GM12878 (cell line): Measurements from ENCODE around the gene PTPRN2. TPM values are rescaled to one million over a fixed set of nuclear protein-coding genes. Genes with fewer than 3 reads are reported as not detected.

ENCODE experiments used
- ATAC-seq: fragments of 200-7000 bp; cut with Tn5 transposase; 3 replicates; pipeline ENCODE4 v1.9.1; 2020; ENCODE audit warnings: mild to moderate bottlenecking, moderate library complexity
- BruUV-seq: library from RNA; stranded (reverse); fragments of 400-500 nt; replicated peaks from 2 replicates; lab custom pipeline; 2021; lab: Mats Ljungman, UMichigan
- CTCF ChIA-PET: fragments of 300-600 bp; sonication (Branson Sonifier 250); formaldehyde crosslinking; extraction: SDS; loops from one replicate; lab custom pipeline; 2021; ENCODE audit warnings: inconsistent platforms; lab: Yijun Ruan, JAX
- POLR2A ChIA-PET: fragments of 350-600 bp; formaldehyde crosslinking; extraction: SDS; loops from one replicate; lab custom pipeline; 2021; ENCODE audit warnings: inconsistent platforms; lab: Charles Lee
- RAD21 ChIA-PET: fragments of 300-600 bp; sonication (Branson Sonifier 250); formaldehyde crosslinking; loops from one replicate; lab custom pipeline; 2023; ENCODE audit warnings: antibody characterized with exemption; ENCODE audit not compliant: unreplicated experiment; lab: Charles Lee
- SMC1A ChIA-PET: fragments of 300-600 bp; sonication (Branson Sonifier 250); formaldehyde crosslinking; loops from one replicate; lab custom pipeline; 2023; ENCODE audit not compliant: unreplicated experiment, uncharacterized antibody; lab: Charles Lee
- DNase-seq: peaks from one replicate; pipeline ENCODE4 v3.0.0-alpha.2; 2011; ENCODE audit warnings: low read depth, low spot score
- FAIRE-seq: peaks from 3 replicates; lab custom pipeline; 2011; peaks lifted over from hg19 to GRCh38; lab: Jason Lieb, UNC
- H2AFZ ChIP-seq: 2 replicates; pipeline ENCODE4 v1.6.0; 2011; ENCODE audit warnings: low read depth, low read length, control low read depth; ENCODE audit not compliant: control insufficient read depth
- H3K27ac ChIP-seq: 2 replicates; pipeline ENCODE4 v1.5.1; 2011; ENCODE audit warnings: control low read depth; ENCODE audit not compliant: control insufficient read depth, insufficient read depth
- H3K27me3 ChIP-seq, 2 experiments: replicated peaks in 1 of 2; 2 replicates each; pipeline versions ENCODE4 v1.6.0 to v1.6.1; 2011; ENCODE audit warnings: low read length in 1 of 2; ENCODE audit not compliant: control insufficient read depth in 2 of 2, insufficient read depth in 2 of 2
- H3K36me3 ChIP-seq, 2 experiments: 2 replicates each; pipeline ENCODE4 v1.5.1; 2011; ENCODE audit warnings: low read length in 1 of 2; ENCODE audit not compliant: control insufficient read depth in 2 of 2, insufficient read depth in 2 of 2
- H3K4me1 ChIP-seq: 2 replicates; pipeline ENCODE4 v1.6.1; 2011; ENCODE audit warnings: mild to moderate bottlenecking, low read length, moderate library complexity, mixed read lengths; ENCODE audit not compliant: control insufficient read depth, insufficient read depth
- H3K4me2 ChIP-seq: 2 replicates; pipeline ENCODE4 v1.6.0; 2011; ENCODE audit warnings: control low read depth; ENCODE audit not compliant: control insufficient read depth, insufficient read depth
- H3K4me3 ChIP-seq: fragments of 200-600 bp; sonication (generic); 2 replicates; pipeline ENCODE4 v1.5.1; 2016
- H3K79me2 ChIP-seq: 2 replicates; pipeline ENCODE4 v1.6.0; 2011; ENCODE audit warnings: low read length; ENCODE audit not compliant: control insufficient read depth, insufficient read depth
- H3K9ac ChIP-seq: 2 replicates; pipeline ENCODE4 v1.8.0; 2011; ENCODE audit warnings: low read length, control low read depth, mixed read lengths; ENCODE audit not compliant: control insufficient read depth, insufficient read depth
- H3K9me3 ChIP-seq: replicated peaks from 3 replicates; pipeline ENCODE4 v1.5.1; 2011; ENCODE audit warnings: mild to moderate bottlenecking, low read length; ENCODE audit not compliant: control insufficient read depth, insufficient read depth
- H4K20me1 ChIP-seq: 2 replicates; pipeline ENCODE4 v1.6.0; 2011; ENCODE audit not compliant: control insufficient read depth, insufficient read depth
- ATF7 ChIP-seq: fragments of 450-650 bp; IDR thresholded peaks from 2 replicates; pipeline ENCODE4 v1.6.1; 2016; ENCODE audit warnings: low read depth, mild to moderate bottlenecking
- BRCA1 ChIP-seq: IDR thresholded peaks from 2 replicates; pipeline ENCODE4 v1.6.1; 2011; ENCODE audit warnings: low read depth, low read length, improper control_type of control experiment
- ETV6 ChIP-seq, 2 experiments: fragments of 450-650 bp in 1 of 2; IDR thresholded peaks in 1 of 2; conservative IDR thresholded peaks in 1 of 2; 2 replicates each; pipeline ENCODE4 v1.6.1; 2014; ENCODE audit warnings: antibody characterized with exemption in 1 of 2, borderline replicate concordance in 1 of 2, low read depth in 1 of 2, mild to moderate bottlenecking in 1 of 2, moderate library complexity in 1 of 2
- NBN ChIP-seq: fragments of 450-650 bp; IDR thresholded peaks from 2 replicates; pipeline ENCODE4 v1.6.1; 2016
- NFYA ChIP-seq: IDR thresholded peaks from 2 replicates; pipeline ENCODE4 v1.6.1; 2011; ENCODE audit warnings: low read depth, mild to moderate bottlenecking, low read length, improper control_type of control experiment, borderline replicate concordance
- NR2C1 ChIP-seq: fragments of 450-650 bp; IDR thresholded peaks from 2 replicates; pipeline ENCODE4 v1.6.1; 2017; ENCODE audit warnings: antibody characterized with exemption, mild to moderate bottlenecking, moderate library complexity
- POLR2AphosphoS2 ChIP-seq: IDR thresholded peaks from 2 replicates; pipeline ENCODE4 v1.6.1; 2011; ENCODE audit warnings: low read depth, mild to moderate bottlenecking, low read length, improper control_type of control experiment, moderate library complexity
- SMARCA5 ChIP-seq: fragments of 450-650 bp; IDR thresholded peaks from 2 replicates; pipeline ENCODE4 v1.6.1; 2017; ENCODE audit warnings: mild to moderate bottlenecking
- SREBF1 ChIP-seq: IDR thresholded peaks from 2 replicates; pipeline ENCODE4 v1.6.1; 2012; ENCODE audit warnings: mild to moderate bottlenecking, low read length
- SUZ12 ChIP-seq: fragments of 200-600 bp; sonication (generic); IDR thresholded peaks from one replicate; pipeline ENCODE4 v1.6.1; 2018; ENCODE audit warnings: antibody characterized with exemption, mild to moderate bottlenecking; ENCODE audit not compliant: unreplicated experiment
- TAF1 ChIP-seq: IDR thresholded peaks from 2 replicates; pipeline ENCODE4 v1.6.1; 2011; ENCODE audit warnings: mild to moderate bottlenecking, low read depth, low read length, borderline replicate concordance
- TARDBP ChIP-seq: IDR thresholded peaks from 2 replicates; pipeline ENCODE4 v1.6.1; 2016; ENCODE audit warnings: borderline replicate concordance
- TCF12 ChIP-seq: IDR thresholded peaks from 2 replicates; pipeline ENCODE4 v1.6.1; 2011; ENCODE audit warnings: low read depth, mild to moderate bottlenecking, low read length
- TCF3 ChIP-seq: IDR thresholded peaks from 2 replicates; pipeline ENCODE4 v1.6.1; 2012; ENCODE audit warnings: low read depth, mild to moderate bottlenecking, low read length, borderline replicate concordance; ENCODE audit not compliant: insufficient read depth
- USF2 ChIP-seq: IDR thresholded peaks from 2 replicates; pipeline ENCODE4 v1.6.1; 2011; ENCODE audit warnings: low read depth, low read length, improper control_type of control experiment, borderline replicate concordance
- ZNF24 ChIP-seq: fragments of 450-650 bp; IDR thresholded peaks from 2 replicates; pipeline ENCODE4 v1.6.1; 2017; ENCODE audit warnings: antibody characterized with exemption, mild to moderate bottlenecking
- ZSCAN29 ChIP-seq: fragments of 450-650 bp; IDR thresholded peaks from 2 replicates; pipeline ENCODE4 v1.6.1; 2017; ENCODE audit warnings: mild to moderate bottlenecking, moderate library complexity
- ZZZ3 ChIP-seq: IDR thresholded peaks from 2 replicates; pipeline ENCODE4 v1.6.1; 2011; ENCODE audit warnings: low read depth; ENCODE audit not compliant: control insufficient read depth, insufficient read length
- WGBS: methylation state at CpG from one replicate; pipeline ENCODE4 v1.1.6; 2016; ENCODE audit warnings: low lambda C conversion rate; ENCODE audit not compliant: insufficient replicate concordance, insufficient coverage; ENCODE audit errors: missing lambda C conversion rate; 5-methylcytosine and 5-hydroxymethylcytosine counted together
- in situ Hi-C: fragments of 300-500 bp; cut with MboI; formaldehyde crosslinking; loops from 9 replicates; pipeline ENCODE4 v1.14.3; 2018; ENCODE audit warnings: mixed read lengths
- intact Hi-C: fragments of 100-400 bp; cut with micrococcal nuclease; formaldehyde crosslinking; loops from one replicate; pipeline ENCODE4 v1.14.2; 2022; ENCODE audit not compliant: unreplicated experiment
- polyA plus RNA-seq, 11 experiments: library from polyadenylated mRNA; depleted of rRNA in 4 of 11; unstranded in 6 of 11; stranded (reverse) in 5 of 11; fragments of >200 nt; fragmentation: Nextera tagmentation in 4 of 11; fragmentation: Illumina TruSeq in 1 of 11; extraction: Ambion mirVana in 4 of 11; extraction: Trizol in 1 of 11; gene quantifications; 1 replicate in 1 of 11; 2 replicates in 10 of 11; pipeline versions ENCODE4 v1.2.1 to v1.2.3, GENCODE V29; 2011 to 2016; ENCODE audit warnings: inconsistent platforms in 2 of 11, missing spikeins in 2 of 11, low read depth in 1 of 11
- total RNA-seq, 4 experiments: library from RNA; depleted of rRNA in 3 of 4; stranded (reverse); fragments of >200 nt in 3 of 4; fragmentation: Illumina TruSeq in 1 of 4; extraction: Trizol in 1 of 4; gene quantifications; 2 replicates each; pipeline versions ENCODE4 v1.2.1 to v1.2.3, GENCODE V29; 2013 to 2021
- TF ChIP-seq, protein P1 (sequence below): fragments of 450-650 bp; formaldehyde crosslinking; IDR thresholded peaks from 2 replicates; pipeline ENCODE4 v1.4.0; 2020; ENCODE audit warnings: mild to moderate bottlenecking, moderate library complexity

Gene PTPRN2
- total and polyA plus RNA-seq, 10 of the 15 experiments (the other 5 are each of a cell fraction or from before 2014, with no cell fraction given): 5.4 TPM; not detected in 9

GRCh38 chr7:158491094-158491493 lies 96.5 kb downstream of the PTPRN2 start:
- ATAC-seq (no peak), DNase-seq (no peak)
- BruUV-seq: no TSS peak

DNA sequence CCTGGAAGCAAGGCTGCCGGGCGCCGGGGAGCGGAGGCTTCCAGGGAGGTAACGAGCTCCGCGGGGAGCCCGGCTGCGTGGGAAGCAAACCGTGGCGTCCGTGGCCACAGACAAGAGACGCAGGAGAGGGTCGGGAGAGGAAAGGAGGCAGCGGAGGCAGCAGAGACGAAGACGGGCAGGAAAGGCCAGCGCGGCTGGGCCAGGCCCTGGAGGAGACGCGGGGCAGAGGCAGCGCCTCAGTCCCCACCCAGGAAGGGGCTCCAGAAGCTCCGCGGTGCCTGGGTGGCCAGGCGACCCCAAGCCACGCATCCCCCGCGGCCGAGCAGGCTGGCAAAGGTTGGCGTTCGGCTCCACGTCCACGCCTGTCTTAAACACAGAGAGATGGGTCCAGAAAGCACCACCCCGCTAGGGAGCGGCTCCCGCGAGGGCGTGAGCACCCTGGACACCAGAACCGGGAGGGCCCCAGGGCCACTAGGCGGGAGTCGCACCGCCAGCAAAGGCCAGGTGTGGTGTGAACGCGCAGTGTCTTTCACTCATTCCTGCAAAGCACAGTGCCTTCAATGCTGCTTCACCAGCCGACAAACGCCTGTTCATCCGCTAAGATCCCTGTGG lies 97.3 kb downstream of the PTPRN2 start:
- CTCF ChIA-PET: no interaction called here
- in situ Hi-C loops (no loop called here), intact Hi-C loops (no loop called here)
- Histone ChIP-seq H3K27ac (no peak overlapping the region), H3K4me1 (no peaks in the 10 kb centered on the region), H3K9ac (no peak overlapping the region), H3K9me3 (no peaks in the 10 kb centered on the region; the same call in 2 of the 3 replicates), H3K27me3 (no peaks in the 10 kb centered on the region), H3K36me3 (no peaks in the 10 kb centered on the region), H4K20me1 (no peaks in the 10 kb centered on the region), H2AFZ (no peak overlapping the region), H3K4me3 (no peak overlapping the region), H3K79me2 (no peaks in the 10 kb centered on the region), H3K4me2 (no peak overlapping the region)
- POLR2A ChIA-PET: no interaction called here
- no TSS peak for BruUV-seq
- FAIRE-seq: no peak
- WGBS: 81% methylated on average over 29 of the region's 47 CpGs
- ATAC-seq: no peak
- RAD21 ChIA-PET: no interaction called here
- DNase-seq: no peak
- SMC1A ChIA-PET: no interaction called here
- TF ChIP-seq TCF12: no peak
- no peak for TF ChIP-seq NFYA
- TF ChIP-seq TCF3: no peak
- TF ChIP-seq SREBF1: no peak
- no peak for TF ChIP-seq NR2C1
- no peak for TF ChIP-seq ATF7
- TF ChIP-seq ZNF24: no peak
- TF ChIP-seq, protein P1, sequence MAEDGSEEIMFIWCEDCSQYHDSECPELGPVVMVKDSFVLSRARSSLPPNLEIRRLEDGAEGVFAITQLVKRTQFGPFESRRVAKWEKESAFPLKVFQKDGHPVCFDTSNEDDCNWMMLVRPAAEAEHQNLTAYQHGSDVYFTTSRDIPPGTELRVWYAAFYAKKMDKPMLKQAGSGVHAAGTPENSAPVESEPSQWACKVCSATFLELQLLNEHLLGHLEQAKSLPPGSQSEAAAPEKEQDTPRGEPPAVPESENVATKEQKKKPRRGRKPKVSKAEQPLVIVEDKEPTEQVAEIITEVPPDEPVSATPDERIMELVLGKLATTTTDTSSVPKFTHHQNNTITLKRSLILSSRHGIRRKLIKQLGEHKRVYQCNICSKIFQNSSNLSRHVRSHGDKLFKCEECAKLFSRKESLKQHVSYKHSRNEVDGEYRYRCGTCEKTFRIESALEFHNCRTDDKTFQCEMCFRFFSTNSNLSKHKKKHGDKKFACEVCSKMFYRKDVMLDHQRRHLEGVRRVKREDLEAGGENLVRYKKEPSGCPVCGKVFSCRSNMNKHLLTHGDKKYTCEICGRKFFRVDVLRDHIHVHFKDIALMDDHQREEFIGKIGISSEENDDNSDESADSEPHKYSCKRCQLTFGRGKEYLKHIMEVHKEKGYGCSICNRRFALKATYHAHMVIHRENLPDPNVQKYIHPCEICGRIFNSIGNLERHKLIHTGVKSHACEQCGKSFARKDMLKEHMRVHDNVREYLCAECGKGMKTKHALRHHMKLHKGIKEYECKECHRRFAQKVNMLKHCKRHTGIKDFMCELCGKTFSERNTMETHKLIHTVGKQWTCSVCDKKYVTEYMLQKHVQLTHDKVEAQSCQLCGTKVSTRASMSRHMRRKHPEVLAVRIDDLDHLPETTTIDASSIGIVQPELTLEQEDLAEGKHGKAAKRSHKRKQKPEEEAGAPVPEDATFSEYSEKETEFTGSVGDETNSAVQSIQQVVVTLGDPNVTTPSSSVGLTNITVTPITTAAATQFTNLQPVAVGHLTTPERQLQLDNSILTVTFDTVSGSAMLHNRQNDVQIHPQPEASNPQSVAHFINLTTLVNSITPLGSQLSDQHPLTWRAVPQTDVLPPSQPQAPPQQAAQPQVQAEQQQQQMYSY (CRISPR knock-in tag): no peak
- TF ChIP-seq TAF1: no peak
- TF ChIP-seq USF2: no peak
- TF ChIP-seq POLR2AphosphoS2: no peak

More at GRCh38 chr7:158491094-158491493, 96.5 kb downstream of the PTPRN2 start:
- Histone ChIP-seq H4K20me1 (no peaks in the 10 kb centered on the region), H2AFZ (no peak overlapping the region), H3K4me2 (no peak overlapping the region), H3K36me3 (no peaks in the 10 kb centered on the region), H3K79me2 (no peaks in the 10 kb centered on the region), H3K9me3 (no peaks in the 10 kb centered on the region; the same call in 2 of the 3 replicates), H3K27ac (no peak overlapping the region), H3K4me1 (no peaks in the 10 kb centered on the region), H3K4me3 (no peak overlapping the region), H3K27me3 (no peaks in the 10 kb centered on the region), H3K9ac (no peak overlapping the region)
- no peak for FAIRE-seq
- WGBS: 57% methylated on average over 11 of the region's 11 CpGs
- SMC1A ChIA-PET: no interaction called here
- POLR2A ChIA-PET: no interaction called here
- in situ Hi-C loops (no loop called here), intact Hi-C loops (no loop called here)
- no peak for TF ChIP-seq ETV6 (conservative IDR thresholded peaks at IDR 0.05 in 1 of 2, IDR thresholded peaks at IDR 0.05 in 1 of 2; ENCODE audit: borderline replicate concordance in 1 of 2, low read depth in 1 of 2)
- TF ChIP-seq SUZ12: no peak
- no peak for TF ChIP-seq BRCA1
- no peak for TF ChIP-seq ZZZ3
- no peak for TF ChIP-seq NFYA
- no peak for TF ChIP-seq ZSCAN29
- no peak for TF ChIP-seq TARDBP
- TF ChIP-seq NBN: no peak
- TF ChIP-seq SMARCA5: no peak
- RAD21 ChIA-PET: no interaction called here
- CTCF ChIA-PET: no interaction called here
